Subcutaneous adipose tissue (tissue), 4 donors: ENCODE results near the gene MICALL2. TPM values are rescaled to one million over a fixed set of nuclear protein-coding genes. Genes with fewer than 3 reads are reported as not detected.

Experiments used
- total RNA-seq, 4 donors: library from RNA; depleted of rRNA; stranded (reverse); fragments of >200 nt; gene quantifications; one replicate each; pipeline ENCODE4 v1.1.0, GENCODE V29; 2016
- TF ChIP-seq, protein P1 (sequence below): fragments of 450-650 bp; IDR thresholded peaks from one replicate; pipeline ENCODE4 v1.5.1; 2016; ENCODE audit warnings: low read depth, mild to moderate bottlenecking, control low read depth, antibody characterized with exemption, moderate library complexity

The MICALL2 gene
- total RNA-seq, 4 donors from 2014 or later = 1.5 to 5.3 (median 4.1) TPM

DNA sequence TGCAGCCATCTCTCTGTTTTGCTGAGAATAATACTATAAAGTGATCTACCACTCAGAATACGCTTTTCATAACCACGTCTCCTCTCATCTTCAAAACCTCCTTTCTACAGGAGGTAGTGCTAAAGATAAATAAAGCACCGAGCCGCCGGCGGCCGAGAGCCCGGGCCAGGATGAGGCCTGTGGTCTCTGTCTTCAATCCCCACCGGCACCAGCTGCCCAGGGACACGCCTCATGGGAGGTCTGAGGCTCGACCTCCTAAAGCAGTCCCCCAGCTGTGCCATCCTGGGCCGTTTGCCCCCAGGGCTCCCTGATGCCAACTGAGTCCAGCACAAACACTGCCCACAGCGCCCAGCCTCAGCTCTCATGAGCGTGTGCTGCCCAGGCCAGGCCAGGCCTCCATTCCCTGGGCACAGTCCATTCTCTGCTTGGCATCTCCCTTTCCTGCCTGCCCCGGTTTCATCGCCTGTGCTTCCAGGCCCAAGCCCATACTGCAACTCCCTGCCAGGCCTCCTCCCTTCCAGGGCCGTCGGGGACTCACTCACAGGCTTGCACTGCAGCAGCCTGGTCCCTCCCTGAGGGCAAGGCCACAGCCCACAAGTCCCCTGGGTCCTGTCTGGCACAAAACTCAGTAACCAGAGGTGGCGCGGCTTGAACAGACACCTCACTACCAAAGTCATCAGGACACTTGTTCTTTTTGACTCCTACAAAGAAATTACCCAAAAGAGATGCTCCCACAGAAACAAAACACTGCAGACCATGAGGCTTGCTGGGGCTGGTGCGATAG lies 42.4 kb upstream of the MICALL2 start:
- TF ChIP-seq, protein P1, sequence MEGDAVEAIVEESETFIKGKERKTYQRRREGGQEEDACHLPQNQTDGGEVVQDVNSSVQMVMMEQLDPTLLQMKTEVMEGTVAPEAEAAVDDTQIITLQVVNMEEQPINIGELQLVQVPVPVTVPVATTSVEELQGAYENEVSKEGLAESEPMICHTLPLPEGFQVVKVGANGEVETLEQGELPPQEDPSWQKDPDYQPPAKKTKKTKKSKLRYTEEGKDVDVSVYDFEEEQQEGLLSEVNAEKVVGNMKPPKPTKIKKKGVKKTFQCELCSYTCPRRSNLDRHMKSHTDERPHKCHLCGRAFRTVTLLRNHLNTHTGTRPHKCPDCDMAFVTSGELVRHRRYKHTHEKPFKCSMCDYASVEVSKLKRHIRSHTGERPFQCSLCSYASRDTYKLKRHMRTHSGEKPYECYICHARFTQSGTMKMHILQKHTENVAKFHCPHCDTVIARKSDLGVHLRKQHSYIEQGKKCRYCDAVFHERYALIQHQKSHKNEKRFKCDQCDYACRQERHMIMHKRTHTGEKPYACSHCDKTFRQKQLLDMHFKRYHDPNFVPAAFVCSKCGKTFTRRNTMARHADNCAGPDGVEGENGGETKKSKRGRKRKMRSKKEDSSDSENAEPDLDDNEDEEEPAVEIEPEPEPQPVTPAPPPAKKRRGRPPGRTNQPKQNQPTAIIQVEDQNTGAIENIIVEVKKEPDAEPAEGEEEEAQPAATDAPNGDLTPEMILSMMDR = no peak

DNA sequence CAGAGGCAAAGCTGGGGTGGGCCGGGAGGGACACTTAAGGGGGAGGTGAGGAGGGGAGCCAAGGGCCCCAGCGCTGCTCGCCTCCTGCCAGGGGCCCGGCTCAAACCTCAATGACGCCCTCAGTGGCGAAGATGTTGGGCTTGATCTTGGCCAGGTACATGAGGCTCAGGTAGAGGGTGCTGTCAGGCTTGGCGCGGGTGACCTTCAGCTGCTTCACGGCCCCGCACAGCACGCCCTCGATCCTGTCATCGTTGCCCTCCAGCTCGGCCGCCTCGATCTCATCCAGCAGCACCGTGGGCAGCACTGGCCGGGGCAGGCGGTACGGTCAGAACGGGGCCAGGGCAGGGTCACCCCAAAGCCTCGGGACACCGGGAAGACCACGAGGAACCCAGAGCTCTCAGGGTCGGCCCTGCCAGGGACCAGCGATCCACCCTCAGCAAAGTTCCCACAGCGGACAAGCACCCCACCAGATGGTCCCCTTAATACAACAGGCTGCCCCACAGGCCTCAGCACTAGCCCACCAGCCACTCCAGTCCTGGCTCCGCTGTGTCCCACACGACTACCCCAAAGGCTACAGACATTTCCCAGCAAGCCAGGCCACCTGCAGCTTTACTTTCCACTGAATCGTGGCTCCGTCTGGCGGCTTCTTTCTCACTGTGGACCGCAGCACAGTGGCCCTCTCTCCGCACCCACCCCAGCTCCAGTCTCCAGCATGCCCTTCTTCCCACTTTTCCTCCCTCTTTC lies 41.0 kb upstream of the MICALL2 start:
- TF ChIP-seq, protein P1 = no peak

DNA sequence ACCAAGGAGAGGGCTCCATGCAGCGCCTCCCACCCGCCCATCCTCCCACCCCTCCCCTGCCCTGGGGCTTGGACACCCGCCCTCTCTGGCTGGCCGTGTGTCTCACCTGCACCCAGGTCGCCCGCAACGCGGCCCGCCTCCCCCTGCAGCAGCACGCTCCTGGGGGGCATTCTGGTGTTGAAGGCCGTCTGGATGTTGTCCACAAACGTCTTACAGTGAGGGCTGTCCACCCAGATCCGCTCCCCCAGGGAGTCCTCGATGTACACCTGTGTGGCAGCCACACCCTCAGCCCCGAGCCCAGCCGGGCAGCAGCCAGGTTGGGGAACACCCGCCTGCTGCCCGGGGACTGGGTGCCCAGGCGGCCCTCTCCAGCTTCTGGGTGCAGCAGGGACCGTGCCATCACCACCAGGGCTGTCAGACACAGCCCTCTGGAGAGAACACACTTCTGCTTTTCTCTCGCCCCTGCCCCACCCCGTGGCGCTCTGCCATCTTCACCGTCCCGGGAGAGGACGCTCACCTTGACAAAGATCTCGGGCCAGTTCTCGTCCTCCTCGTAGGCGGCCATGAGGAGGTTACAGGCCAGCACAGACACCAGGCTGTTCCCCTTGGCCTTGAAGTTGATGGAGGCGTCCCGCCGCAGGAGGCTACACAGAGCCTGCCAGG lies 40.2 kb upstream of the MICALL2 start:
- TF ChIP-seq, protein P1 = no peak

DNA sequence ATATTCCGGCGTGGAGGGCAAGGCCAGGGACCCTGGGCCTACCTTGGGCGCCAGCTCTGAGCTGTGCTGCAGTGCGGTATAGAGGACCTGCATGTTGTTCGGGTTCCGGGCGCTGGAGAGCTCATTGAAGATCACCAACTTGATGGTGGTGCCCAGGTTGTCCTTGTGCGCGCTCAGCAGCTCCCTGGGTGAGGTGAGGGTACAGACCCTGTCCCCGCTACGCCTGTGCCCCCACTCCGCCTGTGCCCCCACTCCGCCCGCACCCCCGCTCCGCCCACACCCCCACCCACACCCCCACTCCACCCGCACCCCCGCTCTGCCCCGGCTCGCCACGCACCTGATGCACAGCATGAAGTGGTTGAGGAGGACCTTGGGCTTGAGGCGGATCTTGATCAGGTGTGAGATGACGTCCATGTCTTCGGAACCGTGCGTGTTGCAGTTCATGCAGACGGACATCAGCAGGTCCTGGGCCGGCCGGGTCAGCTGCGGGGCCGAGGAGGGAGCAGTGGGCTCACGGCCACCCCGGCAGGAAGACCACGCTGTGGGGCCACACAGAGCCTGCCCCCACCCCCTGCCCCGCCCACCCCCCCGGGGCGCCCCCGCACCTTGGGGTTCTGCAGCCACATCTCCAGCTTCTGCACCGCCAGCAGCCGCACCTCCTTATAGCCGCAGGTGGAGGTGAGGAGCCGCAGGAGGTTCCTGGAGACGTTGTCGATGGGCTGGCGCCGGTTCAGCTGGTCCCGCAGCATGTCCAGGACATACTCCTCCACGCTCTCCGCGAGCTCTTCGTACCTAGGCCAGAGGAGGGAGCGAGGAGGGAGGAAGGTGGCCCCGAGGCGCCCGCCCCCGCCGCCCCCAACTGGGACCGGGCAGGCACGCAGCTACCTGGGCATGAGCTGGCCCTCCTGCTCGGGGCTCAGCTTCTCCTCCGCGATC lies 39.4 kb upstream of the MICALL2 start:
- TF ChIP-seq, protein P1 = no peak

DNA sequence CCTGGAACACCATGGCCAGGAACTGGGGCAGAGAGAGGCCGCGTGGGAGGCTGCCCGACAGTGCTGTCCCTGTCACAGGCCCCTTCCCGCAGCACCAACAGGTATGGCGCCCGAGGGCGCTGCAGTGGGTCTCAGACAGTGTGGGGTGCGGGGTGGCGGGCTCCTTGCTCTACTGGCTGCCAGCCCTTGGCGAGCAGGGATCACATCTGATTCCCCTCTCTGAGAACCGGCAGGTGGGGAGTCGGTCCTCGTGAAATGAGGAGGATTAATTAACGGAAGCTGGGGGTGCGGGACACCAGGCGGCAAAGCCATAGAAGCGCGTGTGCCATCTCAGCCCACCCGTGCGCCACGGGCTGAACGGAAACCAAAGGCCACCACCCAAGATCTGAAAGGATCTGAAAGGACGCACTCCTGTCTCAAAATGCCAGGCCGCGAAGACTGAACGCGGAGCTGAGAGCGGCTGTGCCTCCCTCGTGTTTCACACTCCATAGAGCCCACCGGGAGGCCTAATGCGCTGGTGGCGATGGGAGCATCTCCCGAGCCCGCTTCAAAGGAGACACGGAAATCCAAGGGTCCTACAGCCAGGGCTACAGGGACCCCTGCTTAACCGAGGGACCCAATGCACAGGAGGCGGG lies 38.1 kb upstream of the MICALL2 start:
- TF ChIP-seq, protein P1 = no peak

DNA sequence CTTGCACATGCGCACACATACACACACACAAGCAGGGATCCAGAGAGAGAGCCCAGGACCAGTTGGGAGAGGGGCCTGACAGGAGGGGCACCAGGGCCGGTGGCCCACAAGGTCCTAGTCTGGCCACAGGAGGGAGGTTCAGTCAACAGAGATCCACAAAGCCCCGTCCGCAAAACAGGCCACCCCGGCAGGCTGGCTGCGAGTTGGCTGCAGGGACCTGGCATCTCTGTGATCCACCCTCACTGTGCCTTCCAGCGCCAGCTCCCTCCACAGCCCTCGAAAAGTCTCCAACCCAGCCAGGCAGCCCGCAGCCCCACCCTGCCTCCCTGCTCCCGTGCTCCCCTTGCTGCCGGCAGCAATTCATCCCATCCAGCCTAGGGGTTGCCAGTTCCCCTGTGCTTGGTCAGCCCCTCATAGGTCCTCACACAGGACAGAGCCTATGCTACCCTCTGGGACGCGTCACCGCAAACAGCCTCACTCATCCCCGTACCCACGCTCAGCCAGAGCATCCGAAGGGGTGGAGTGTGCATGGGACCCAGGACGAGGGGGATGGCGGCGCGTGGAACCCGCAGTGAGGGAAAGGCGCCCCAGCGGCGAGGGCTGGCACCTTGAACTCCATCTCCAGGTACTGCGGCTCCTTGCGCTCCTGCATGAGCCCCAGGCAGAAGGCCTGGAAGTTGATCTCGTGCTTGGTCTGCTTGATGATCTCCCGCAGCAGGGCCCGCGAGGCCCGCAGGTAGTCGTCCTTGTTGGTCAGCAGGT lies 37.4 kb upstream of the MICALL2 start:
- TF ChIP-seq, protein P1 = no peak
